Fibroblast of lung (primary cell): Measurements from ENCODE around the gene RAP2C.
A peak's percentile ranks its signal among the peaks of the same experiment; 100 is the strongest.

ENCODE experiments used
- EZH2 ChIP-seq: IDR thresholded peaks from 2 replicates; pipeline ENCODE4 v1.5.1; 2012; ENCODE audit warnings: low read length, control low read depth, mild to moderate bottlenecking; ENCODE audit errors: missing control alignments
- TF ChIP-seq, protein P1 (sequence below), 2 donors: IDR thresholded peaks in 1 of 2; conservative IDR thresholded peaks in 1 of 2; 1 replicate in 1 of 2; 2 replicates in 1 of 2; pipeline ENCODE4 v1.5.1; 2011 to 2012; ENCODE audit warnings: low read length in 2 of 2, control low read depth in 1 of 2, inconsistent platforms in 1 of 2, low read depth in 1 of 2, mild to moderate bottlenecking in 1 of 2

DNA sequence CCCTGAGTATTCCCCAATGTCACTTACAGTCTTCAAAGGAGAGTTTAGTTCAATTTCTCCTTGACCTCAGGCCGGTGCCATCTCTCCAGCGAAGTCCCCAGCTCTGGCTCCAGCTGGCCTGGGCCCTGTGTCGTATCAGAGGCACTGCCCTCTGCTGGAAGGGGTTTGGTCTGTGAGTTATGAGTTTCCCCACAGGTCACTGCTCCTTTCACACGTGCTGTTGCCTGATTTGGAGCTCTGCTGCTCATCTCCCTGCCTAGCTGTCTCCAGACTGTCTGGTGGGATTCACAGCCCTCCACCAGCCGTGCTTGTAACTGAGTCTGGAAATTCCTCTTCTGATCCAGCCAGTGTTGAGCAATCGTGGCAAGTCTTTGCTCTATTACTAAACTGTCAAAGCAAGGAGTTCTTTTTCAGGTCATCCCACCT, at the start of gene RAP2C:
- TF ChIP-seq, protein P1, sequence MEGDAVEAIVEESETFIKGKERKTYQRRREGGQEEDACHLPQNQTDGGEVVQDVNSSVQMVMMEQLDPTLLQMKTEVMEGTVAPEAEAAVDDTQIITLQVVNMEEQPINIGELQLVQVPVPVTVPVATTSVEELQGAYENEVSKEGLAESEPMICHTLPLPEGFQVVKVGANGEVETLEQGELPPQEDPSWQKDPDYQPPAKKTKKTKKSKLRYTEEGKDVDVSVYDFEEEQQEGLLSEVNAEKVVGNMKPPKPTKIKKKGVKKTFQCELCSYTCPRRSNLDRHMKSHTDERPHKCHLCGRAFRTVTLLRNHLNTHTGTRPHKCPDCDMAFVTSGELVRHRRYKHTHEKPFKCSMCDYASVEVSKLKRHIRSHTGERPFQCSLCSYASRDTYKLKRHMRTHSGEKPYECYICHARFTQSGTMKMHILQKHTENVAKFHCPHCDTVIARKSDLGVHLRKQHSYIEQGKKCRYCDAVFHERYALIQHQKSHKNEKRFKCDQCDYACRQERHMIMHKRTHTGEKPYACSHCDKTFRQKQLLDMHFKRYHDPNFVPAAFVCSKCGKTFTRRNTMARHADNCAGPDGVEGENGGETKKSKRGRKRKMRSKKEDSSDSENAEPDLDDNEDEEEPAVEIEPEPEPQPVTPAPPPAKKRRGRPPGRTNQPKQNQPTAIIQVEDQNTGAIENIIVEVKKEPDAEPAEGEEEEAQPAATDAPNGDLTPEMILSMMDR (conservative IDR thresholded peaks at IDR 0.05 in 1 of 2, IDR thresholded peaks at IDR 0.05 in 1 of 2; ENCODE audit: low read depth in 1 of 2, low read length in 2 of 2) = peak; percentile 42 to 59
- TF ChIP-seq EZH2 = no peak
